HG03039 (cell line): ENCODE results near the gene OPRL1.

Experiments used
- ATAC-seq: cut with Tn5 transposase; IDR thresholded peaks from one replicate; pipeline ENCODE4 v1.9.1; 2021; ENCODE audit warnings: mild to moderate bottlenecking, moderate library complexity; ENCODE audit not compliant: unreplicated experiment

Gene OPRL1

DNA sequence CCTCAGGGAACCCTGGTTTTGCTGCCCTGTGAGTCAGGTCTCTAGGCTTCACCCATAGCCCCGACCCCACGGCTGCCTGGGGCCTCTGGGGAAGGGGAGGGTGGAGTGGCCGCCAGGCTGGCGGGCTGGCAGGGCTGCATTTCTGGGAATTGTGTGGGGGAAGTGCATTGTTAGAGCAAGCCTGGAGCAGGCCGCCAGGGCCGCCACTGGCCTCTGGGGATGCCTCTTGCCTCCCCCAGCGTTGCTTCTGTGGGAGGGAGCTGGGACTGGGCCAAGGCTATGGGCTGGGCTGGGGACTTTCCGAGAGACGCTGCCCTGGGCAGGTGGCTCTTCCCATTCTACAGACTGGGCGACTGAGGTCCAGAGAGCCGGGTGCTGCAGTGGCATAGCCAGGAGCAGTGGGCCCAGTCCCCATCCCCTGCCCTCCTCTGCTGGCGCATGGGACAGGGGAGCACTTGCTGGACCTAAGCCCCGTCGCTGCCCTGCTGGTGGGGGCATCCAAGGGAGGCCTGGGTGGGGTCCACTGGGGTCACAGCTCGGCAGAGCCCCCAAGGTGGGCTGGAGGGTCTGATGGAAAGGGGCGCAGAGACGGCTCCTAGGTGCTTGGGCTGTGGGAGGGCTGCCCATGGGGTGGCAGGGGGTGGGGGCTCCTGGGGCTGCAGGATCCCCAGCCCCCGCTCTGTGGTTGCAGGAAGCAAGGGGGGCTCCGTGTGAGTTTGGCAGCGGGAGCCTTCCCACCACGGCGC, 23.8 kb upstream of the OPRL1 start:
- no peak for ATAC-seq

DNA sequence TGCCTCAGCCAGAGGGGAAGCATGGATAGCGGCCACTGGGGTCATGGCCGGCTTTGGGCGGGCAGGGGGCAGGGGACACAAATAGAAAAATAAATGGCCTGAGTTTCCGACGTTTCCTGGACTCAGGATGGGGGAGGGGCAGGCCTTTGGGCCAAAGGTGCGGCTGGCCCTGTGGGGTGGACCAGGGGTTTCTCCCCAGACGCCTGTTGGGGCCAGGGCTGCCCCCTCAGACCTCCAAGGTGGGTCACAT, 23.3 kb upstream of the OPRL1 start:
- no peak for ATAC-seq

DNA sequence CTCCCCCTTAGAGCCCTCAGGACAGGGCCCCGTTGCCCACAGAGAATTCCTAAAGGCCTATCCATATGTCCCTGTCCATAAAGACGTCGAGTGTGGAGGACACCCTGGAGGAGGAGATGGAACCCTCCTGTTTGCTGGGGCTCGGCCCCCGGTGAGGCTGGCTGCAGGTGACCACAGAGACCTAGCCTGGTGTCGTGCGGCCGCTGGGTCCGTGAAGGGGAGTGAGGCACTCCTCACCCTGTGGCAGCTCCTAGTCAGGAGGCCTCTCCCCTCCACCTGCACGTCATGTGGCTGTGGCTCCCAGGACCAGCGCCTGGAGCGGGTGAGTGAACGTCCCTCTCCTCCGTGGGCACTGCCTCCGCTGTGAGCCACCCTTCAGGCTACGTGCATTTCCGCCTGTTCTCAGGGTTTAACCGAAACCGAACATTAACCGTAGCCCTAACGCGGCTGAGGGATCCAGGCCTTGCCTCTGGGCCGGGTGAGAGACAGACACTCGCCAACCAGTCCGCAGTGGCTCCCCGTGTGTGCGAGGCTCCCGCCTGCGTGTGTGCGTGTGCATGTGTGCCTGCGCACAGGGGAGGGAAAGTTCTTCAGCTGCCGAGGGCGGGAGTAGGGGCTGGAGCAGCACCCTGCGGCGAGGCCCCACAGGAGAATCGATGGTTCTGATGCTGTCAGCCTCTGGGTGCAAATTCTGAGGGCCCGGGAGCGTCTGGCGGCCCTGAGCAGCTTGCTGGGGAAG, 22.8 kb upstream of the OPRL1 start:
- no peak for ATAC-seq

DNA sequence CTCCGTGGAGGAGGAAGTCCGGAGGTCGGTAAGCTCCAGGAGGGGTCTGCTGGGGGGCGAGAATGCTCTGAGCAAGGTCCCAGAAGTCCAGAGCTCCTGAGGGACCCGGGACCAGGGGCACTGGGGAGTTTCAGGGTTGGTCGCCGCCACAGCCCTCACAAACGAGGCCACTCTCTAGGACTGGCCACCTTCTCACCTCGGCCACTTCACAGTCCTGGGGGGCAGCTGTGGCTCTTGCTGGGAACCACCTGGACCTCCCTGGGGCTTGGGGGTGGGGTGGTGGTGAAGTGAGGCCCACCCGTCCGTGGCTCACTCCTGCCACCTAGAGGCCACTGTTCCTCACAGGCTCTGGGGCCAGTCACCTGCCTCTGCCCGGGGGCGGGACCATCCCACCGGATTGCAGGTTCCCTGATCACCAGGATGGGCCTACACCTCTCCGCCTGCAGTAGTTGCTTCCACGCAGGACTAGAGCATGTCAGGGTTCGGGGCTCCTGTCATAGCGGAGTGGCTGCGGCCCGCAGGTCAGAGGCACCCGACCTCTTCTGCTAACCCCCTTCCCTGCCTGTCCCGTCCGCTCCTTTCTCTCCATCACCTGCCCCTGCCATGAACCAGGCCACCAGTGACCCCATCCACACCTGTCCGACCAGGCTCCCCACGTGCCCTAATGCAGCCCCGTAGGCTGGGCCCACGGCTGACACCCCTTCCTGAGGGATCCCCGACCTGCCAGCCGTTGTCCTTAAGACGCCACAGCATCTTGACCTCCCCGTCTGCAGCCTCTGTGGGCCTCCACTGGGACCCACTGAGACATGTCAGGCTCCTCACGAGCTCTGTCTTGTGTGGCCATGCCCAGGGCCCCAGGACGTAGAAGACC, 22.0 kb upstream of the OPRL1 start:
- ATAC-seq, result no peak

DNA sequence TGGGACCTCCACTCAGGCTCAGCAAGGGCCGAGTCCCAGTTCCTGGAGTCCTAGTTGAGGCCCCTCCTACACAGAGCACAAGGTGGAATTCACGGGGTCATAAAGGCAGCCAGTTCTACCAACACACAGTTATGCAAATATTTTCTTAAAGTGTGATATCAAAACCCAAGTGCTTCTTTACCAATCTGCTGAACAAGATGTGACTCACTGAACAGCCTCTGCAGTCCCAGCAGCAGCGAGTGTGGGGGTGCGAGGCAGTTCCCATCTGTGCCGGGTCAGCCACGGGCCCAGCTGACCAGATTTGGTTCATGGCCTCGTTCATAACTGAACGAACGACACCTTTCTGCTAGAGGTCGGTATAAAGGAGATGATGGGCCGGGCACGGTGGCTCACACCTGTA, 21.3 kb upstream of the OPRL1 start:
- ATAC-seq, result no peak

DNA sequence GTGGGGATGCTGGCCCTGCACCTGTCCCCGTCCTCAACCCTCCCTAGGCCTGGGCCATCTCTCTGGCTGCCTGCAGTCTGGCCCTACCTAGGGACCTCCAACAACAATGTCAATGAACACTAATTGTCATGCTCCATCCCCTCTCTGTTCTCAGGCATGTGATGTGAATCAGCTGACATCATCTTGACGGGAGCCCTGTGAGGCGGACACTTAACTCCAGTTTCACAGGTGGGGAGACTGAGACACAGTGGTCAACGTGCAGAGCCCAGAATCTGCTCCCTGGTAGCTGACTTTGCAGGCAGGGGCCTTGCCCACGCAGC, 17.6 kb upstream of the OPRL1 start:
- ATAC-seq, result no peak

DNA sequence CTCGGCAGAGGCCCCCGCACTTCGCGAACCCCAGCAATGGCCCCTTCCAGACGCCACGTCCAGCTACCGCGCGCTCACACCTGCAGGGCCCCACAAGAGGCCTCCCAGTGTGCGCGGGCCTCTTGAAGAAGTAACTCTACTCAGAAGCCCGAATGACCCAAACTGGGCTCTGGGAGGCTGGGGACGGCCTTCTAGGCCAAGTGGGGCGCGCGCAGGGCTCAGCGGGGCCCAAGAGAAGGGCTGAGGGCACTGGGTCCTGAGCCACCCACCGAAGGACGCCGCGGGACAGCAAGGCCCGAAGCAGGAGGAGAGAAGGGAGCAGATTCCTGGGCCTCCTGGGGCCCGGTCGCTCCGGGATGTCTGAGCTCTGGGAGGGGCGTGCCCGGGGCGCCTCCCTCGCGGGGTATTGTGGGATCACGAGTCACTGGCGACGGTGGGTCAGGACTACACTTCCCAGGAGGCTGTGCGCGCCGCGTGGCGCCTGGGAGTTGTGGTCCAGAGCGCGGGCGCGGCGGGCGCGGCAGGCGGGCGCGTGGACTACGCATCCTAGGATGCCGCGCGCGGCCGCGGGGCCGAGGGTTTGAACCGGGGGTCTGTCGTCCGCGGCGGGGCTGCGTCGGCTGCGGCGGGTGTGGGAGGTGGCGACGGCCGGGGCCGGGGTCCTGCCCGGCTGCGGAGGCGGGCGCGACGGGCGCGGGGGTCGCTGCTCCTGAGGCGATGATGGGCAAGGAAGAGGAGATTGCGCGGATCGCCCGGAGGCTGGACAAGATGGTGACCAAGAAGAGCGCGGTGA, 17.1 kb upstream of the OPRL1 start, which contains the start of gene TCEA2:
TCEA2 (plus strand) TSS at position 603 of the 793 bp plus-strand sequence; CDS start at position 718, 115 bp downstream.
- ATAC-seq, result peak; percentile 66

DNA sequence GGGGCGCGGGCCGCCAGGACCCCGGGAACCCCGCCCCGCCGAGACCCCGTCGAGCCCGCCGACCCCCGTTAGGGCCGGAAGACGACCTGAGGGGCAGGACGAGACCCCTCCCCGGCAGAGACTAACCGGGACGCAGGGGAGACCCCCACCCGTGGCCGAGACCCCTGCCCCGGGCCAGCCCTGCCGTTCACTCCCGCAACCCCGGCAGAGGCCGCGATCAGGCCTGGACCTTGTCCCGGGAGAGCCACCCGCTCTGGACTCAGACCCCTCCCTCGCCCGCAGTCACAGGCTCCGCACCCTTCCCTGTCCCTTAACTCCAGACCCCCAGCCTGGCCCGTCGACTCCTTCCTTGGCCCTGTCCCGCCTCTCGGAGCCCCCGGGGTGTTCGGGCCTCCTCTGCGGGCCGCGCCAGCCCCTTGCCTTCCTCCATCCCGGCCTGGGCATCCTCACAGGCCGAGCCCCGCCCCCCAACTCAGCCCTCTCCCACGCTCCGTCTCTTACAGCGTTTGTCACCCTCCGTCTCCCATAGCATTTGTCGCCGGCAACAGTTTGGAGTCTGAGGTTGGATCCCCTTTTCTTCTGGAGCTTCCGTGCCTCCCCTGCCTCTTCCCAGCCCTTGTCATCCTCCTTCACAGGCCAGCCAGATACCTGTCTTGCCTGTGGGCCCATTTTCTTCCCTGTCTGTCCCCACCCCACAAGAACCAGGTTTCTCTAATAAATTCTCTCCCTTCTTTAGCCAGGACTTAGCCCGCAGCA, 16.3 kb upstream of the OPRL1 start:
- no peak for ATAC-seq

DNA sequence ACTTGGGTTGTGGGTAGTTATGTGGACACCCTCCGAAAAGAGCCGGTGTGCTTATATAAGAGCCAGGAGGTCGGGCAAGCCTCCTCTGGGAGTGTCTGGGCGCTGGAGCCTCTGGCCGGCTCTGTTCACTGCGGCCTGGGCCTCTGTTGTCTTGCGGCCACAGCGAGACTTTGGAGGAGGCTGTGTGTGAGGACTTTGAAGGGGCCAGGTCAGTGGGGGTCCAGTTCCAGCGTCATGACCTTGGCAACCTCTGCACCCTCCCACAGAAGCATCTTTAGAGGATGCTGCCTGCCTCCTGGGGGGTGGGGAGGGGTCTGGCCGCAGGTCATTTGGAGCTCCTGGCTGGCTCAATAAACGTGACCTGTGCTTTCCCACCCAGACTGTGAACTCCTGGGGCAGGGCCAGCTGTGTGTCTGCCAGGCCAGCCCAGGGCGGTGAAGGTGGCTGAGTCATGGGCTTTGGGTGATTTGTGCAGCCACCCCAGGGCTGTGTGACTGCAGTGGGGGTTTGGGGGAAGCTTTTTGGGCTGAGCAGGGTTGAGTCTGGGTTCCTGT, 15.7 kb upstream of the OPRL1 start:
- no peak for ATAC-seq

DNA sequence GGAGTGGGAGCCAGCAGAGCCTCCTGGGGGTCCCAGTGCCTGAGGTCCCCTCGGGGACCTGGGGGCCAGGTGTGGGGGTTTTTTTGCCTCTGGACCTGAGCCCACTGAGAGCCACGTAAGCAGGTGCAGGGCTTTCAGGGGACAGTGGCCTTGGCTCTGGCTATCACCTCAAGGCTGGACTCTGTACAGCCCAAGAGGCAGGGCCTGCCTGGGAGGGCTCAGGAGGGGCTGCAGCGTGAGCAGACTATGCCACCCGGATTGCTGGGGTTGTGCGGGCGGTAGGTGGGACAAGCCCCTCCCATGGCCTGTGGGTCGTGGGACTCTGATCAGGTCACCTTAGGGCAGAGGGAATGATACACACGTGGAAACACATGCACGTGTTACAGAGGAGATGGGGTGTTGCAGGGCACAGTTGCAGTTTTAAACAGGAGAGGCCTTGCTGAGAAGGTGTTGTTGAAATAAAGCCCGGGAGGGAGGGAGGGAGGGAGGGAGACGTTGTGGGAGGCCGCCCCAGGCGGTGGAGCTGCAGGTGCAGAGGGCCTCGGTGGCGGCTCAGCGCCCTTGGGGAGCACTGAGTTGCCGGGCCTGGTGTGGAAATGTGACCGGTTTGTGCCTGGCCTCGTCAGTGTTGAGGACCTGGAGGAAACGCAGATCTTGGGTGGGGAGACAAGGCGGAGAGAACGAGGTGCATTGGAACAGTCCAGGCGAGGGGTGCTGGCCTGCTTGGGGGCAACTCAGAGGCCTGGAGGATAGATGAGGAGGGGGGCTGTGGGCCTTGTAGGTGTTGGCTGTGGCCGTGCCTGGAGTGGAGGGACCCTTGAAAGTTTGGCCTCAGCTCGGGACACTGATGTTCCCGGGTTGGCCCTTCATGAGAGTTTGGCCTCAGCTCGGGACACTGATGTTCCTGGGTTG, 14.6 kb upstream of the OPRL1 start:
- no peak for ATAC-seq

DNA sequence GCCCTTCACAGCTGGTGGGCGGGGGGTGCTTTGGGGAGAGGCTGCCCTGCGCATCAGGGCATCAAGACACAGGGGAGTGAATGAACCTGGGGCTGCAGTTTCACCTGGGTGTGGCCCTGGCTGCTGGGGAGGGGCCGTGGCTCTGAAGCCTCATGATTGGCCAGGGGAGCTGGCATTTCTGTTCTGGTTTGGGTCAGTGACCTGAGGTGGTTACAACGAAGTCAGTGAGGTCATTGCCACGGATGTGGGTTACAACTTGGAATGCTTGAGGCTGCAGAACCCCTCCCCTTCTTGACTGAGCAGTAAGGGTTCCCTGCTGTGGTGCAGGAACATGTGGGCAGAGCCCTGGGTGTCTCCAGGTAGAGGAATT, 13.9 kb upstream of the OPRL1 start:
- ATAC-seq, result no peak

DNA sequence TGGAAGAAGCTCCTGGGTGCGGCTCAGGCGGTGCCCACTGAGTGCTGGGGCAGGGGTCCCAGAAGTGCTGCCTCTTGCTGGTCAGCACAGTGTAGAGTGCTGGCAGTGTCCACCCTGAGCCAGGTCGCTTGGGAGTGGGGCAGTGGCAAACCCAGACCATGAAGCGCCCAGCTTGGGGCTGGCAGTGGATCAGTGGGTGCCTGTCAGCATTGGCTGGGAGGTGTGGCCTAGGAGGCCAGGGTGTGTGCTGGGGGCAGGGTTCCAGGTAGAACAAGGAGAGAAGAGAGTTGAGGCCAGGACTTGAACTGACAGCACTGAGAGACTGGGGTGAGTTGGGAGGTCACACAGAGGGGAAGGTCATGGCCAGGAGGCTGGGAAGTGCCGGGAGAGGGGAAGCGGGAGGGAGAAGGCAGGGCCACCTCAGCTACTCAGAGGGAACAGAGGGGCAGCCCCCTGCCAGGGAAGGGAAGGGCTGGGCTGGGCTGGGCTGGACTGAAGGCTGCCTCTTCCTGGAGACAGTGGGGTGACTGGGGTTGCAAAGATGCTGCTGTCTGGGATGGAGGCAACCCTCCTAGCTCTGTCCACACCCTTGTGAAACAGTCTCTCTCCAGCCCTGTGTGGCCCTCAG, 12.8 kb upstream of the OPRL1 start:
- no peak for ATAC-seq

DNA sequence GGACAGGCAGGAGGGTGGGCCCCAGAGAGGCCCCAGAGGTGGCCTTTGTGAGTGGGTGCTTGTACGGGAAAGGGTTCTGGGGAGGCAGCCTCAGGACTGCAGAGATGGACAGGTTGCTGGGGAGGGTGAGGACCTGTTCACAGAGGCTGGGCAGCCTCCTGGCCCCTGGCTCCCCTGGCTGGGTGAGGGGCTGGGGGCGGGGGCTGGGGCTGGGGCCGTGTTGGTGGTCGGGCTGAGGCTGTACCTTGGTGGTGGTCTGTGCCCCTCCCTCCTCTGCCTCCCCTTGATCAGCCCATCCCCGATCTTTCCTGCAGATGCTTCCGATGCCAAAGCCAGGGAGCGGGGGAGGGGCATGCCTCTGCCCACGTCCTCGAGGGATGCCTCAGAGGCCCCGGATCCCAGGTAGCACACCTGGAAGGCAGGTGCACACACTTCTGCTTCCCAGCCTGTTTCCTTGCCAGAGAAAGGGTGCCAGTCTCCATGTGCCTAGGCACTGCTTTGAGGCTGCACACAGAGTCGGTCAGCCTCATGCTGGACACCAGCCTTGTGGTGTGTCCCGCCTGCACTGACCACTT, 12.1 kb upstream of the OPRL1 start:
- ATAC-seq, result no peak

DNA sequence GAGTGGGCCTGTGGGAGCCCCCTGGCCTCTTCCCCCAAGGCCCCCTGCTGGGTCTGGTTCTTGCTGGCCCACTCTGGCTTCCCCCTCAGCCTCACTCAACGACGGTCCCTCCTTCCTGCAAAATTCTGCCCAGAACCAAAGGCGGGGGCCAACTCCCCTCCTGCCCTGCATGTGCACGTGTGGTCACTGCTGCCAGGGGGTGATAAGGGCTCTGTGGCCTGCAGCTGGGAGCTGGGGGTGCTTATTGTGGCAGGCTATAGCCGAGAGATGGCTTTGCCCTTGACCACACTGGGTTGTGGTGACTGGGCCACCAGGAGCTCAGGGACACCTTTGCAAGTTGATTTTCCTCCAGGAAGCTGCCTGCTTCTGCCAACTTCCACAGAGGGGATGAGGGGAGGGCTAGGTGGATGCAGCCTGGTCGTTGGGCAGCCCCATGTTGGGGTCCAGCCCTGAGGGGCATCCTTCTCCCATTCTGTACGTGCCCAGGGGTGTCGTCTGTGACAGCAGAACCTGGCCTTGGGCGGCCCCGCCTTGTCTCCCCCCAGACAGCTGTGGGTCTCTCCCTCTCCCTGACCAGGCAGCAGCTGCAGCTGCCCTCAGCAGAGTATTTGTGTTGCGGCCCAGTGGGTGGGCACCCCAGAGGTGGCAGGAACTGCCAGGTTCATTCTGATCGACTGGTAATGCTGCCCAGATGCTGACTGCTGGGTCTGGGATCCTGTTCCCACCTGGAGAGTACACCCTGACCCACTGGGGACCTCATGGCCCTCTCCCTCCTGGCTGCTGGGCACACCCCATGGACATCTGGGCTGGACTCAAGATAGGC, 11.3 kb upstream of the OPRL1 start:
- ATAC-seq, result no peak

DNA sequence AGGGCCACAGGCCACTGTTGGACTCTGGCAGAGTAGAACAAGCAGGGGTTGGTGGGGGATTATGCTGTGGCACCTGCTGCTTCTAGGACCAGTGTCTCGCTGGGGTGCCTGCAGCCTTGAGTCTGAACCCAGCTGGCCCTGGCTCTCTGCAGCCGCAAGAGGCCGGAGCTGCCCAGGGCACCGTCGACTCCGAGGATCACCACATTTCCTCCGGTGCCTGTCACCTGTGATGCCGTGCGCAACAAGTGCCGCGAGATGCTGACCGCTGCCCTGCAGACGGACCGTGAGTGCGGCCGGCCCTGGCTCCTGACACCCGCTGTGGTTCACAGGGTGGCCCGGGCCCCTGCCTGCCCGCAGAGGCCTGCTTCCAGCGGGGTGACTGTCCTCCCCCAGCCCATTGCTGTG, 10.7 kb upstream of the OPRL1 start:
- ATAC-seq, result no peak

DNA sequence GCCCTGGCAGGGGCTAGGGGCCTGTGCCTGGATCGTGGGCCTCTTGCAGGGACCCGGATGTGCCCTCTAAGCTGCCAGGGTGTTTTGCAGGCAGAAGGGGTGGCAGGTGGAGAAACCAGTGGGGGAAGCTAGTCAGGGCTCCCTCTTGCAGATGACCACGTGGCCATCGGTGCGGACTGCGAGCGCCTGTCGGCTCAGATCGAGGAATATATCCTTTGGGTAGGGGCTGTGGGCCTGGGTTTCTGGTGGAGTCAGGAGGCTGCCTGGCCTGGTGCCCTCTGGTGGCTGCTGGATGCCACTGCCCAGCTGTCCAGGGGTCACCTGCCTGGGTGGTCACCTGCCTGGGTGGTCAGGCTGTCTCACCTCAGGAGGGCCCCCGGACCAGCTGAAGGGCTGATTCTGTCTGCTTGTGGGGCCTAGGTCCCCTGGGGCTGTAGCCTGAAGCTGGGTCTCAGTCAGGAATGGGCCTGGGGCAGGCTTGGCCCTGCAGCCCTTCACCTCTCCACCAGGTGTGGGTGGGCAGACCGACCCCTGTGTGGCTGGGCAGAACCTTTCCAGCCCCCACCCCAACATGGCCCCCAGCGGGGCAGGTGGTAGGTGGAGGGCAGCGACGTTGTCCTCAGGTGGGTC, 10.2 kb upstream of the OPRL1 start:
- no peak for ATAC-seq
